GM18499 (cell line): ENCODE data around the gene ZBTB5.
"Not testable (repeated sequence)": the region's sequence is repeated elsewhere in the genome, so short reads cannot be mapped to it uniquely, and the experiment has no call there.

Experiments used
- ATAC-seq: cut with Tn5 transposase; IDR thresholded peaks from one replicate; pipeline ENCODE4 v1.9.1; 2021; ENCODE audit warnings: moderate number of reproducible peaks; ENCODE audit not compliant: insufficient read depth, unreplicated experiment

Gene ZBTB5

DNA sequence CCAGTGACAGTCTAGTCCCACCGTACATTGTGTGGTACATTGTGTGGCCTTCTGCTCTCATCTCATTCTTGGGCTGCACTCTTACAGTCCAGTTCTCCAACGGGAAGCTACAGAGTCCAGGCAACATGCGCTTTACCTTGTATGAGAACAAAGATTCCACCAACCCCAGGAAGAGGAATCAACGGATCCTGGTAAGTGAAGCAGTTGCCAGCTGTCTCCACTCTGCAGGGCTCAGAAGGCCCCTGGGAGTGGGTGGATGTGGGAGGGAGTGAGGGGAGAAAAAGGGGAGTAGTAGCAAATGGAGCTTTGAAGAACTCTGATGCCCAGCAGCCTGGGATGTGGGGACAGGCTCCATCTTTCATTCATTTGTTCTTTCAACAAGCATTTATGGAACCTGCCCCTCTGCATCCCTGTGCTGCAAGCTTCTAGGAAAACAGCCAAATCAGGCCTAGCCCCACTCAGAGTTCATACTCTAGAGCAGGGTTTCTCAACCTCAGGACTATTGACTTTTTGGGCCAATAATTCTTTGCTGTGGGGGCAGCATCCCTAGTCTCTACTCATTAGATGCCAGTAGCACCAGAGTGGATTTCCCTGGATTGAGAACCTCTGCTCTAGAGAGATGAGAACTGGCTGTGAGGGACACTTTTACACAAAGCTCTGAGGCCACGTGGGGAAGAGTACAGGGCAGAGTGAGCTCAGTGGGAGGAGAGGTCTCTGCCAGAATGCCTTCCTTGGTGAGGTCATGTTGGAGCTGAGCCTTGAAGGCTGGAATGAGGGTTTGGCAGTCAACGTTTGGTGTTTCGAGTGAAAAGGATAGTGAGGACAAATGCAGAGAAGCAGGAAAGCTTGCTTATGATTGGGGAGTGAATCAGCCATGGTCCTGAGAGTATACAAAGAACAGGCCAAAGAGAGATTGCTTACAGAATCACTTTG lies 21.6 kb upstream of the ZBTB5 start:
- no peak for ATAC-seq

DNA sequence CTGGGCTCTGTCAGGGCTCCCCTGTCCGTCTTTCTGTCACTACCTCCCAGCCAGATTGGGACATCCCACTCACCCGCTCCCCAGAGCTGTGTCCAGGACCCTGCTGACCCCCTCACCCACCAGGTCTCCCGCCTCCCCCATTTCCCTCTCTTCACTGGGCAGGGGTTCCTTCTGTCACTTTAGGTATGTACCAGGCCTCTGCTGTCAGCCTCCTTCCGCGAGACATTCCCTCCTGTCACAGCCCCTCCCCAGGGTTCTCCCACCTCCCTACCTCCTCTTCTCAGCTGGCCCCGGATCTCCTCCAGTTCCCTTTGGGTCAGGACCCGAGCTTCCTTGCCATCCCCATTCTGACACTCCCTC lies 21.0 kb upstream of the ZBTB5 start:
- no peak for ATAC-seq

DNA sequence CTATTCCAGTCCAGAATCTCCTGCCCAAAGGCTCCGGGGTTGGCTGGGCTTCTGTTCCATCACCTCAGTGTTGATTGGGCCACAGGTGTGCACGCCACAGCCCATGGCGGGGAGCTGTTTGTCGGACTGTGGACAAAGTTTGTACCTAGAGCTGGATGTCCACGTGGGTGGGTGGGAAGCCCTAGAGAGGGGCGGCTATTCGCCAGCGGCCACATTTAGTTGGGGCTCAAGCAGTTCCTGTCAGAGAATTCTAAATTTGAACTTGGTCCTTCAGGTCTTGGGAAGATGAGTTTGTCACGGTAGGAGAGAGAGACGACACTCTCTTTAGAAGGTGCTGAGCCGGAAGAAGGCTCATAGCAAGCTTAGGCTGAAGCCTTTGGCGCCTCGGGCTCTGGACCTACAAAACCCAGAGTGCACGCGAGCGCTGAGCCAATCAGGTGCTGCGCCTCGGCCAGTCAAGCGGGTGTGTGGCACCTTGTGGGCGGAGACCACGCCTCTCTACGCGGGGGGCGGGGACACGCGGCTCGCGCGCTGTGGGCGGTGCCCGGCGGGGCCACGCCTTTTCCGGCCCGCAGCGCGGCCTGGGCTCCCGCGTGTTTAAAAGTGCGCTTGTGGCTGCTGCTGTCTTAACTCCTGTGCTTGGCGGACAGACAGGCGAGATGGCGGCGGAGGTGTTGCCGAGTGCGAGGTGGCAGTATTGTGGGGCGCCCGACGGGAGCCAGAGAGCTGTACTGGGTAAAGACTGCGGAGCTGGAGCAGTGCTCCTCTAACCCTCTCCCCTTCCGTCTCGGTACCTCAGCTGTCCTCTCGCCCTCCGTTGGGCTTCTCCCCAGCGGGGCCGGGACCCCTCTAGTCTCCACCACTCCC lies 20.4 kb upstream of the ZBTB5 start, which contains the start of gene POLR1E:
TSS of gene POLR1E (plus strand) at position 560 of the 867 bp plus-strand sequence. CDS start at position 660, 100 bp downstream.
- ATAC-seq: peak; percentile 83

DNA sequence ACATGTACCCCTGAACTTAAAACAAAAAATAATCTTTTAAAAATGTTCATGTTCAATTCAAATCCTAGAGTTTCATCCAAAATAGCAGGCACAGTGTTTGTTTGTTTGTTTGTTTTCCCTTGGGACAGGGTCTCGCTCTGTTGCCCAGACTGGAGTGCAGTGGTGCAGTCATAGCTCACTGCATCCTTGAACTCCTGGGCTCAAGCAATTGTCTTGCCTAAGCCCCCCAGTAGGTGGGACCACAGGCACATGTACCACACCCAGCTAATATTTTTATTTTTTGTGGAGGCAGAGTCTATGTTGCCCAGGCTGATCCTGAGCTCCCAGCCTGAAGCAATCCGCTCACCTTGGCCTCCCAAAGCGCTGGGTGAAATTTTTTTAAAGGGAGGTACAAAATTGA lies 15.5 kb upstream of the ZBTB5 start:
- ATAC-seq: no peak

DNA sequence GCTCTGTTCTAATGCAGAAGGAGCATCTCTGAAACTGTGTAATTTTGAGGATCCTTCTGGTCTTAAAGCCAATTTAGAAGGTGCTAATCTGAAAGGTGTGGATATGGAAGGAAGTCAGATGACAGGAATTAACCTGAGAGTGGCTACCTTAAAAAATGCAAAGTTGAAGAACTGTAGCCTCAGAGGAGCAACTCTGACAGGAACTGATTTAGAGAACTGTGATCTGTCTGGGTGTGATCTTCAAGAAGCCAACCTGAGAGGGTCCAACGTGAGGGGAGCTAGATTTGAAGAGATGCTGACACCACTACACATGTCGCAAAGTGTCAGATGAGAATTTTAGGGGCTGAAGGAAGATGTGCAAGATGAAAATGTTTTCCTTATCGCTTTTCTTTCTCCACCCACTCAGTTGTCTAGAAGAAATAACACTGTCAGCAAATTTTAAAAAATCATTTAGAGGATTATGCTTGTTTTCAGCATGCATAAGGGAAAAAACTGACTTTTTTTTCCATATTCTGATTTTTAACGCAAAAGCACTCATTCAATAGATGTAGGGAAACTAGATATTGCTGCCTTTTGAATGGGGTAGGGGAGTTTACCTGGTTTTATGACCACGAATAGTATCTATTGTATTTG lies 12.9 kb upstream of the ZBTB5 start:
- ATAC-seq: not testable (repeated sequence)

DNA sequence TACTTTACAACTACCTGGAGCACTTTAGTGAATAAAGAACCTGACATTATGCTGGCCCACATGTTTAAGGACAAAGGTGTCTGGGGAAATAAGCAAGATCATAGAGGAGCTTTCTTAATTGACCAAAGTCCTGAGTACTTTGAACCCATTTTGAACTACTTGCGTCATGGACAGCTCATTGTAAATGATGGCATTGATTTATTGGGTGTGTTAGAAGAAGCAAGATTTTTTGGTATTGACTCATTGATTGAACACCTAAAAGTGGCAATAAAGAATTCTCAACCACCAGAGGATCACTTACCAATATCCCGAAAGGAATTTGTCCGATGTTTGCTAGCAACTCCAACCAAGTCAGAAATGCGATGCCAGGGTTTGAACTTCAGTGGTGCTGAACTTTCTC lies 12.2 kb upstream of the ZBTB5 start:
- not testable (repeated sequence) for ATAC-seq

DNA sequence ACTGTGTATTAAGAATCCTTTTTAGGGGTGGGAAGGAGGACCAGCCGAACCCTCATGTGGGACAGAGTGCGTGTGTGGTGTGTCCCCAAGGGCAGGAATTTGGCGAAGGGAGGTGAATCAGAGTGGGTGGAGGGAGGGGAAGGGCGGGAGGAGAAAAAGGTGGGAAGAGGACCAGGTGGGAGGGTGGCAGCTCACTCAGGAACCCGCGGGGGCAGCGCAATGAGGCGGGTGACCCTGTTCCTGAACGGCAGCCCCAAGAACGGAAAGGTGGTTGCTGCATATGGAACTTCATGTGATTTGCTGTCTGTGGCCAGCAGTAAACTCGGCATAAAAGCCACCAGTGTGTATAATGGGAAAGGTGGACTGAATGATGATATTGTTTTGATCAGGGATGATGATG lies 11.7 kb upstream of the ZBTB5 start:
- ATAC-seq: no peak

DNA sequence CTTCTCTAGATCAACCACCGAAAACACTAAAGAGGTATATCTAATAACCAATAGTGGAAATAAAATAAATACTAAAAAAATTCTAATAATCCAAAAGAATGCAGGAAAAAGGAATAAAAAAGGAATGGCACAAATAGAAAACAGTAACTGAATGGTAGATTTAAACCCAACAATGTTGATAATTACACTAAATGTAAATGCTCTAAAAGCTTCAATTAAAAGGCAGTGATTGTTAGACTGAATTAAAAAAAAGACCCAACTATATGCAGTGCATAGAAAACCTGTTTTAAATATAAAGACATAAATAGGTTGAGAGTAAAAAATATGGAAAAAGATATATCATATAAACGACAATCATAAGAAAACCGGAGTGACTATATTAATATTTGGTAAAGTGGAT lies 9.2 kb upstream of the ZBTB5 start:
- no peak for ATAC-seq

DNA sequence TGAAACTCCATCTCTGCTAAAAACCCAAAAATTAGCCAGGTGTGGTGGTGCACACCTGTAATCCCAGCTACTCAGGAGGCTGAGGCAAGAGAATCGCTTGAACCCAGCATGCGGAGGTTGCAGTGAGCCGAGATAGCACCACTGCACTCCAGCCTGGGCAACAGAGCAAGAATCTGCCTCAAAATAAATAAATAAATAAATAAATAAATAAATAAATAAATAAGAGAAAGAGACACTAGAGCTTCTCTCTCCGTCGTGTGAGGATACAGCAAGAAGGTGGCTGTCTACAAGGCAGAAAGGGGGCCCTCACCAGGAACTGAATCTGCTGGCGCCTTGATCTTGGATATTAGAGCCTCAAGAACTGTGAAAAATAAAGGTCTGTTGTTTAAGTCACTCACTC lies 8.7 kb upstream of the ZBTB5 start:
- not testable (repeated sequence) for ATAC-seq

DNA sequence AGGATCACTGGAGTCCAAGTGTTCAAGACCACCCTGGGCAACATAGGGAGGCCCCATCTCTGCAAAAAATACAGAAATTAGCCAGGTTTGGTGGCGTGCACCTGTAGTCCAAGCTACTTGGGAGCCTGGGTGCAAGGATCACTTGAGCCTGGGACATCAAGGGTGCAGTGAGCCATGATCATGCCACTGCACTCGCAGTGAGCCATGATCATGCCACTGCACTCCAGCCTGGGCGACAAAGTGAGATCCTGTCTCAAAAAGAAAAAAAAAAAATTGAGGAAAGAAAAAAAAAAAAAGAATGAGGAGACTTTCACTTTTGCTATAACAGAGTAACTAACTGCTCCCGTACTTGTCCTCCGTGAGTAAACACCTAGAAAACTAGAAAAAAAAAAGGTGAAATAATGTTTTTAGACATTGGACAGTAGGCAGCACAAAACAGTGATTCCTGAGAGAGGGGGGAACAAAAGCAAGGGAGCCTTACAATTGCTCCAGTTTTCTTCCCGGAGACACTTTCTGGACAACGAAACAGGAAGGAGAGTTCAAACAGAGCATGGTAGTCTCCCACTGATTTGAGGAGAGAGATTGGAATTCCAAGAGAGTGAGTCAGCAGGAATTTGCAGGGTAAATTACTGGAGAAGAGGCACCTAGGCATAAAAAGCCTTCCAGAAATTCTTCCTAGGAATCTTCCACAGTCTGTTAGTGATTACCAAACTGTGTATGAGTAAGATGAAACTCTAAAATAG lies 6.9 kb upstream of the ZBTB5 start:
- no peak for ATAC-seq

DNA sequence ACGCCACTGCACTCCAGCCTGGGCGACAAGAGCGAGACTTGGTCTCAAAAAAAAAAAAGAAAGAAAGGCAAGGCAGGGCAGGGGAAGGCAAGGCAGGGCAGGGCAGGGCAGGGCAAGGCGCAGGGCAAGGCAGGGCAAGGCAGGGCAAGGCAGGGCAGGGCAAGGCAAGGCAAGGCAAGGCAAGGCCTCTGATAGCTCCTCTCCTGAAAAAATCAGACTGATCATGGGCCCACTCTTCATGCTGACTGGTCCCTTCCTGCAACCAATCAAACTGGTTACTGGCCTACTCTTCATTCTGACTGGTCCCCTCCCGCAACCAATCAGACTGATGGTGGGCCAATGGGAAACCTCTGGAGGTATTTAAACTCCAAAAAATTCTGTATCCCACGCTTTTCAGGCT lies 3.4 kb upstream of the ZBTB5 start:
- ATAC-seq: no peak

DNA sequence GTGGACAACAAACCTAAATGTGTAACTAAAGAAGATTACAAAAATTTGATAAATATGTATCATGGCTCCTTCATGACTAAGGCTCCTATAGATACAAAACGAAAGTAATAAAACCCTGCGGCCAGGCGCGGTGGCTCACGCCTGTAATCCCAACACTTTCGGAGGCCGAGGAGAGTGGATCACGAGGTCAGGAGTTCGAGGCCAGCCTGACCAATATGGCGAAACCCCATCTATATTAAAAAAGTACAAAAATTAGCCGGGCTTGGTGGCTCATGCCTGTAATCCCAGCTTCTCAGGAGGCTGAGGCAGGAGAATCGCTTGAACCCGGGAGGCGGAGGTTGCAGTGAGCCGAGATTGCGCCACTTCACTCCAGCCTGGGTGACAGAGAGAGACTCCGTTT lies 2.3 kb upstream of the ZBTB5 start:
- ATAC-seq: not testable (repeated sequence)

DNA sequence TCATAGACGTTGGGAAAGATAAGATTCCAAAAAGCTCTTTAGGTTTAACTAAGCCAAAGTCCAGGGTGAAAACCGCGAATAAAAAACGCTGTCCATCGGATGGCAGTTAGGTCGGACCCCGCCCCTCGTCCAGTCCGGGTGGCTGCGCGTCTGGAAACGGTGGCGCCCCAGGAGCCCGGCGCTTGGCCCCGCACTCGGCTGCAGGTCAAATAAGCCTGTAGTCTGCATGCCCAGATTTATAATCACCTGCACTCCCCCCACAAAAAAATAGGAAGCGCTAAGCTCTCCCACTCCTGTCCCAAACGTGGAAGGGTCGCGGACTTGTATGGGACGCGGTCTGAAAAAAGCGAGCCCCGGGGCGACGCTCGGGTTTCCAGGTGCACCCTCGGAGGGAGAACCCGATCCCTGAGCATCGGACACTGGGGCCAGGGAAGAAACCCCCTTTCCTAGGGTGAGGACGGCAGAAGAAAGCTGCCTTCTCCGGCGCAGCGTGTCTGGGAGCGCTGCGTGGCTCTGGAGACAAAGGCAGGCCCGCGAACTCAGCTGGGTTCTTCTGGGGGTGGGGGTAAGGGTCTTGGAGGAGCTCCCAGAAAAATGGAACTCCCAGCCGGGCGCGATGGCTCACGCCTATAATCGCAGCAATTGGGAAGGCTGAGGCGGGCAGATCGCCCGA lies 923 bp upstream of the ZBTB5 start:
- ATAC-seq: peak; percentile 2

DNA sequence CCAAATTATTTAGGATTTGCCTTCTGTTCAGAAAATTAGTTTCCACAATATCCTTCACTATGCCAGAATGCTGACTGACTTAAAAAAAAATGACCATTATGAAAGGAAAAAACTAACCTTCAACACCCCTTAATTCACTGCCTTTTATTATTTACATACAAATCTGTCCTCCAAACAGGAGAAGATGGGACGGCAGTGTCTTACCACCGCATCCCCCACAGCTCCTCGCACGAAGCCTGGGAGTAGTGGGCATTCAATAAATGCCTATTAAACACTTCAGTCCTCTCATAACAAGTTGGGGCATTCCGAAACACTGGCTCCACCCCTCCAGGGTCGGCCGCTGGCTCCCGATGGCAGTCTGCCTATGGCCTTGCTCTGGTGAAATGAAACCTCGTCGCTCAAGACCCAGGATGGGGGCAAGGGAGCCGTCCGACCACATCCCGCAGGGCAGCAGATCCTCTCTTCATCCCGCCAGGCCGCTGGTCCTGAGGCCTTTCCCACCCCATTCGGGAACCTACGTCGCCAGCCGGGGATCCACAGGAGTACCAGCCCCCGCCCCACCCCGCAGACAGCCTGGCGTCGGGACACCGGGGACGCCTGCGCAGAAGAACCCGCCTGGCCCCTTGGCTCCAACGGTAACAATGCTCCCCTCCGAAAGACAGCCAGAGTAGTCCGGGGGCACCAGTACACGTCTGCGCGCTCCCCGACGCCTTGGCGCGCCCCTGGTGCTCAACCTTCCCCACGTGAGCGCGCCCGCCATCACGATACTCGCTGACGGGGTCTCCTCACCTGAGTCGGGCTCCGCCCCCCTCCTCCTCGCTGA lies 613 bp downstream of the ZBTB5 start:
- ATAC-seq: peak; percentile 21

DNA sequence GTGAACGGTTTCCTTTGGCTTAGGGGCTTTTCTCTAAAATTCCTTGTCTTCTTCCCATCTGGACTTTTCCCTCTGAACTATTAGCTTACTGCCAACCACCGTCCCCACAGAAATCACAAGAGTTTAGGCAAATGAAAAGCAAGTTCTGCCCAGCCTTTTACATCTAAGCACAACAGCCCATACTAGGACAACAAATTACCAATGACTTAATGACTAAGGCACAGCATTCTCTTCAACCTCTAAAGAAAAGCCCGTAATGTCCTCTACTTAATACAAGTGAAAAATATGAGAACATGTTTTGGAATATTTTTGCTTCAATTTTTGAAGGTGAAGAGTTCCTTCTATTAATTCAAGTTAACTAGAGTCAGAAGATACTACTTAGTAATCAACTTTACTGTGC lies 1.2 kb downstream of the ZBTB5 start:
- ATAC-seq: no peak

DNA sequence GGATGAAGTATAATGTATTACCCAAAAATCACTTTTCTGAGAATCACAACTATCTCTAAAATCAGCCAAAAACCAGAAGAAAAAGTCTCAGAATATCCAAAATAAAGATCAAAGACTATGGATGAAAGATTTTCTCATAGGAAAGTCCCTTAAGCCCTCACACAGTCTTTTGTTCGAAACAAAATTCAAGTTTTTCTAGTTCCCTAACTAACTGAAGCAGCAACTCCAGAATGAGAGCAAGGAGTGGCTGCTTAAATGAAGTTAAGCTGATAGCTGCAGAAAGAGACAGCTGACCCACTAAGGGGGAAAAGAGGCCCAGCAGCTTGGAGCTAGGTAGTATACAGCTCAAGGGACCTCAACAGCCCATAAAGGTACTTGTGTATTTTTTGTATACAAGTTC lies 8.4 kb downstream of the ZBTB5 start:
- ATAC-seq: no peak

DNA sequence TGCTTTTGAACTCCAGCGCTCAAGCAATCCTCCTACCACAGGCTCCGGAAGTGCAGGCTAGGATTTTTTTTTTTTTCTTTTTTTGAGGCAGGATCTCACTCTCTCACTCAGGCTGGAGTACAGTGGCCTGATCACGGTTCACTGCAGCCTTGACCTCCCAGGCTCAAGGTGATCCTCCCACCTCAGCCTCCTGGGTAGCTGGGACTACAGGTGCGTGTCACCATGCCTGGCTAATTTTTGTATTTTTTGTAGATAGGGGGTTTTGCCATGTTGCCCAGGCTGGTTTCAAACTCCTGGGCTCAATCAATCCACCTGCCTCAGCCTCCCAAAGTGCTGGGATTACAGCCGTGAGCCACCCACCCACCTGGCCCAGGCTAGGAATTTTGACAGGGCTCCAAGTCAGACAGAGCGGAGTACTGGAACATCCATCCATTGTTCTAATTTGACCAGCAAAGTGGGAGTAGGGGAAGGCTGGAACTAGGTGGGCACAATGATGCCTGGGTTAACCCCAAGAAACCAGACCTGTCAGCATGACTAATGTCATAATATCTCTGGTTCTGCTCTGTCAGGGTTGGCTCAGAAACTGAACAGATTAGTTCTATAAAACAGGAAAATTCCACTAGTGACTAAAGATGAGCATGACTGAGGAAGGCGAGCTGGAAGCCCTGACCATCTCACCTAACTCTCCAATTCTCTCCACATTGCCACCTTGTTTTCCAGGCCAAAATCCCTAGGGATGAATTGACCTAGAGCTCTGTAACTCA lies 9.2 kb downstream of the ZBTB5 start:
- ATAC-seq: no peak

DNA sequence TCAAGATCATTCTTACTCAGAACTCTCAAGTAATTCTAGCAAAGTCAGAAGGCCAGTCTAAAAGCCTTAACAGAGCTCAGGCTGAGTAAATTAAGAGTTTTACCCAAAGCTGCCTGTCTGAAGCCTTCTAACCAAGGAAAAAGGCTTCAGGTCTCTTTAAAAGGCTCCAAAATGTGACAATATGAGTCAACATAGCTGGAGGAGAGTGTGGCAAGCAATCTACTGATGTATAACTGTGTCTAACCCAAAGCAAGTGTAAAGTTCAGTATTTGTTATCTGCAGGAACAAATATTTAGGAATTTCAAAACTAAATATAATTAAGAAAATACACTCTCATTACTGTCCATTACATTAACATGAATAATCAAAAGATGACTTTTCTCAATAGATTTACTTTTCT lies 11.0 kb downstream of the ZBTB5 start:
- no peak for ATAC-seq
